ENCODE results near the gene CDH4.

The CDH4 gene

DNA sequence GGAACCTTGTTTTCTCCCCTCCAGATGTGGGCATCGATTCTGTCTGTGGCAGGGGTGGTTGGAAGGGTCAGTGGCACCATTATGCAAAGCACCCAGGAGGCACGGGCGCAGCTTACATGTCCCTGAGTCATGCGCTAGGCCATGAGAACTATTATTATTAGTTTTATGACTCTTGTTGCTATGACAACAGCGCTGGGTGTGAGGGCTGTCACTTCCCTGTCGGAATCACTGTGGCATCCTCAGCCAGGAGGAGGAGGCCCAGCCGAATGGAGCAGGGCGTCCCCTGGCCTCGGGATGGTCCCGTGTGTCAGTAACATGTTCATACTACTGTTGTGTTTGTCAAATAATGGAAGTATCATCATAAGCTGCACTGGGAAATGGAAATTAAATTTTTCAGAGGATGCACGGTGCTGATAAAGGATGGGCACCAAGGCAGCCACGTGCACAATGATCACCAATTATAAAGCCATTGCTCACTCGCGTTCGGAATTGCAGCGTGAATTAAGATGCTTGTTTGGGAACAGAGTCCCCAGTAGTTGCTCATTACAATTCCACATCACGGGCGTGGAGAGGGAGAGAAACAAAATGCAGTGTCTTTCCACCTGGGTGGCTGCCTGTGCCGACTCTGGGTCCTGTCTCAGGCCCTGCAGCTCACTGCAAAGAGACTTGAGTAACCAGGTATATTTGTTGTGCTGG, 247.9 kb downstream of the CDH4 start:
- FAIRE-seq: no peak

GRCh38 chr20:61500791-61501321, 248.8 kb downstream of the CDH4 start:
- FAIRE-seq: no peak

DNA sequence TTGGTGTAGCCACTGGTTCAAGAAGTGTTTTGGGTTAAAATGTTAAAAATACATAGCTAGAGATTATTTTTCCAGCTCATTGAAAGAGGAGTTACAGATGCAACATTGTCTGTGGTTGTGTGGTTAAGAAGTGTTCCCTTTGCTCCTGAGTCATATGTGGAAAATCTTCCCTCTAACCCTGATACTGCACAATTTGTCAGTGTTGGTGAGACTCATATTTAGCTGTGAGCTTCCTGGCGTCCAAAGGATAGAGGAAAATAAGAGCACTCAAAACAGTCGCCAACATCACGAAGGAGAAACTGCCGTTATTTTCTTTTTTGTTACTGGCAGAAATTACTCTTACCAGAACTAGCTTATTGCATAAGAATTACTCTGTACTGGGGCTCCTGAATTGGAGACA, 250.4 kb downstream of the CDH4 start:
- FAIRE-seq: no peak

DNA sequence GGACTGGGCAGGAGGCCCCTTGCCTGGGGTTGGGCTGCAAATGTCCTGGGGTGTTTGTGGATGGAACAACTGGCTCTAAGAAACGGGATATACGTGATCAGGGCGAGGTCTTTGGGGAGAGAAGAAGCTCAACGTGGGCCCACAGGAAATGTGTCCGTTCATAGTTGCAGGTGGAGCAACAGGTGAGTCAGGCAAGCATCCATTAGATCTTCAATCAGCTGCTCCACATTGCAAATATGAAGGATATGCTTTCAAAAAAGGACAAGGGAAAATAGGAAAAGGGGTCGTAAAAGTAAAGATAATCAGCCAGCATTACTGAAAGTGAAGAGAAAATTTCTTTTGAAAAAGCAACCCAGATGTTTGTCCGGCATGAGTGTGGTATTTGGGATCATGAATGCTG, 251.0 kb downstream of the CDH4 start:
- FAIRE-seq: no peak

DNA sequence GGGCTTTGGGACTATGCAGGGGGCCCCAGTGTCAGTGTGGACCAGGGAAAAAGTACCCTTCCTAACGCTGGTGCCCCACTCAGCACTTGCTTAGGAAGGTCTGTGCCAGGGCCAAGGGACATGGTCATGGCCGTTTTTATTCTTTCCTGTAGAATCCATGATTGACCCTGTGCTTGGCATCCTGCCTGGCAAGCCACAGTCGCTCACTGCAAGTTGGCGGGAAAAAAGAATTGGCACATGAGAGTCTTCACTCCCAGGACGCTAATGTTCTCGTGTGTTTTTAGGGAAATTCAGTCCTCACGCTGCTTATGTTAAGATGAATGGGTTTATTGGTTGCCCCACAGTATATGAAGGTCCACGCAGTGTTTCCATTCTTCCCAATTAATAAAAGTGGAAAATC, 253.4 kb downstream of the CDH4 start:
- FAIRE-seq: no peak

- FAIRE-seq: no peak
Measured at GRCh38 chr20:61507778-61508177, 255.7 kb downstream of the CDH4 start.

DNA sequence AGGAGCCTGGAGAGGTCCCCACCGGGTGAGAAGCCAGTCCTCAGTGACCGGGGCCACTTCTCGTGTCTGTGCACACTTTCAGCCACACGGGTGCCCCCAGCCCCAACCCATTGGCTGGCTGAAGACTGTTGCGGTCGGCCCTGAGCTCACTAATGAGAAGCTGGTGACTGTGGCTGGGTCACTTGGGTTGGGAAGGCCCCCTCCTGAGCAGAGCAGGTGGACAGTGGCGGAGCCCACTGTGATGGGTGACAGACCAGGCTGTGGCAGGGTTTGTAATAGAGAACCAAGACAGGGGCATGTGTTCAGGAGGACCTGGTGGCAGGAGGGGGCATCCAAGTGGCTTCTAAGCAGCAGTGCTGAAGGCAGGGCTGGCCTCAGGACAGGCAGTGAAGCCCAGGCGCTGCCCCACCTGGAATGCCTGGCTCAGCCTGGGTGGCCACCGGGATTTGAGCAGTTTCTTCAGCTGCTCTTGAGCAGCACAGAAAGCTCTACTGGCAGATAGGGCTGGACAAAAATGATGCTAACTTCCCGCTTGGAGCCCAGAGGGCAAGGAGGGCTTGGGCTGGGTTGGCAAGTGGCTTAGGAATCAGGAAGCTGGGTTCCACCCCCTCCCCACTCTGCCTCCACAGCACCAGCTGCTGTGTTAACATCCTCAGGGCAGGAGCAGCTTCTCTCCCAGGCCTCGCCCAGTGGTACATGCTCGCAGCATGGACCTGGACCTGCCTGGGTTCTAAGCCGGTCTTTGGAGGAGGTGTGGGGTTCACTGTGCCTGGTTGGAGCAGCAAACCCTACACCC, 256.4 kb downstream of the CDH4 start:
- no peak for FAIRE-seq

DNA sequence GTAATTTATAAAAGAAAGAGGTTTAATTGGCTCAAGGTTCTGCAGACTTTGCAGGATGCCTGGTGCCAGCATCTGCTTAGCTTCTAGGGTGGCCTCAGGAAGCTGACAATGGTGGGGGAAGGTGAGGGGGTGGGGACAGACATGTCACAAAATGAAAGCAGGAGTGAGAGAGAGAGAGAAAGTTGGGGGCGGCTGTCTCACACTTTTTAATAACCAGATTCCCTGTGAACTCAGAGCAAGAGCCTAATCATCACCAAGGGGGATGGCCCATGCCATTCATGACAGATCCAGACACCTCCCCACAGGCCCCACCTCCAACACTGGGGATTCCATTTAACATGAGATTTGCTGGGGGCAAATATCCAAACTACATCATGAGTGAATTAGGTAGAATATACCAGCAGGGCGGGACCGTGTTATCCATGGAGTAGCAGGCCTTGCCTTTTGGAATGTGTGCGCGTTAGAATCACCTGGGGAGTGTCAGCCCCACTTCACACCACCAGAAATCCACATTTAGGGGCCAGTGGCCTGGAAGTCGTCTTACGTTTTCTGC, 258.8 kb downstream of the CDH4 start:
- no peak for FAIRE-seq

DNA sequence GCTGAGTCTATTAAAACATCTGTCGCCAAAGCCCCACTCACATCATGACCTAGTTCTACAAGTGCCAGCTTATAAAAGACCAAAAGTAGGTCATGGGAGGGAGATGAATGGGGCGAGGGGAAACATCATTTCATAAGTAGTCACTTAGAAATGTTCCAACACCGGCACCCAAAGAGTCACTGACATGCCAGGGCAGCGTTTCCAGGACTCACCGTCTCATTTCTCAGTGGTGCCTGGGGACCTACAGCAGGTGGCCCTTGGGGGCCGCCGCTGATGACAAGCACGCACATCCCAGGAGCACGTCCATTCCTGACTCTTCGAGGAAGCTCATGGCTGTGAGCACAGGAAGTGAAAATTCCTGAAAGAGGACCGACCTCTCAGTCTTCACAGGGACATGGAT, 260.4 kb downstream of the CDH4 start:
- FAIRE-seq: no peak

DNA sequence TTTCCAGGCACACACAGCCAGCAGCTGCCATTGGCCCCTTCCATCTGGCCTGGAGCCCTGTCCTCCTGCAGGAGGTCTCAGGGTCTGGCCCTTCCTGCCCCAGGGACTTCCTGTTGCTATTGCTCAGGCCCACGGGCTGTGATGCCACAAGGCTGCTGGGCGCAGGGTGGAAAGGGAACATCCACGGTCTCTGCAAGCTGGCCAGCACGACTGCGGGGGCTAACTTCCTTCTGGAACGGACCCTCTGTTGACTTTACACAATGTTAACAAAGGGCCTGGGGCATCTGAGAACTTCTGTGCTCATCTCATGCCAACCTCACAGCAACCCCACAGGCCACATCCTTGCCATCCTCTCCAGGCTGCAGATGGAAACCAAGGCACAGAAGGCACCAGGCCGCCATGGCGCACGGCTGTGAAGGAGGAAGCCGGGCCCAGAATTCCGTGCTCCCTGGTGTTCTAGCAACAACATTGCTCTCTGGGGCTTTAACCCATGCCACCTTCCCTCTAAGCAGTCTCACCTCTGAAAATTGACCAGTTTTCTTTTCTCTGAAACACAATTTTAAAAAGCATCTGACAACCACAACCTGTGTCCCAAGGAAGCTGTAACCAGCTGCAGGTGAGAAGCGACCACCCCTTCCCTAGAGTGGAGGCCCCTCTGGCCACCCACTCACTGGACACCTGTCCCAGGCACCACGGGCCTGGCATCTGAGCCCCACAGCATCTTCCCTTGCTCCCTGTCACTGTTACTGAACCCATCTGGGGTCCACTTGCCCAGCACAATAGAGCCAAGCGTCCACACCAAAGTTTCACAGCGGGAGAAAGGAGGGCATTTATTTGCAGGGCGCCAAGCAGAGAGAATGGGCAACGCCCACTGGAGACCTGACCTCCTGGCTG, 261.3 kb downstream of the CDH4 start:
- FAIRE-seq: no peak

GRCh38 chr20:61514018-61514365, 261.9 kb downstream of the CDH4 start:
- no peak for FAIRE-seq

- FAIRE-seq: no peak
Measured at GRCh38 chr20:61514396-61514795, 262.3 kb downstream of the CDH4 start.

DNA sequence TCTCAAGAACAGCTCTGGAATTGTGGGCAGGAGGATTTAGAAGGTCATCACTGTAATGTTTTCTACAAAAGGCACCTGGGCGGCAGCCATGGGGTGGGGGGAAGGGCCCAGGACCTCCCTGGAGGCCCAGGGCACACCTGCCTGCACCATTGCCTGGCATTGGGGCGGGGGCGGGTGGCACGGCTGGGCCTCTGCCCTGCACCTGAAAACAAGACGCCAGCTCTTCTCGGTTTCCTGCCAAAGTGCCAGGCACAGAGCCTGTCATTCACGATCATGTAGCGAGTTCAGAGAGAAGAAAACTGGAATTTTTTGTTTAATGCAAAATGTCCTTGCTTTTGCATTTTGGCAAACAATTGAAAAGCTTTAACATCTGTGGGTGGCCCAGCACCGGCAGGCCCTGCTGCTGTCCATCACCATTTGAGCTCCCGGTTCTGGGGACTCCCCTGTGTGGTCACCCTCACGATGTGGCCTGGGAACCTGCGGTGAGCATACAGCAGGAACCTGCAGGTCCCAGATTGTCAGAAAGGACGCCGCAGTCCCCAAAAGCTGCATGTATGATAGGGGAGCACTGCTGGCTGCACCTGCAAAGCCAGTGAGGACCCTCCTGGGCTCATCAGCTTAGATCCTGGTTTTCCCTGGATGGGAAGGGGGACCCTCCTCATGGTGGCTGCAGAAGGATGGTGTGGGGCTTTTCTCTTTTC, 262.9 kb downstream of the CDH4 start:
- no peak for FAIRE-seq

GRCh38 chr20:61515922-61516321, 263.9 kb downstream of the CDH4 start:
- FAIRE-seq: no peak

- FAIRE-seq: no peak
Measured at GRCh38 chr20:61516346-61517208, 264.5 kb downstream of the CDH4 start.

DNA sequence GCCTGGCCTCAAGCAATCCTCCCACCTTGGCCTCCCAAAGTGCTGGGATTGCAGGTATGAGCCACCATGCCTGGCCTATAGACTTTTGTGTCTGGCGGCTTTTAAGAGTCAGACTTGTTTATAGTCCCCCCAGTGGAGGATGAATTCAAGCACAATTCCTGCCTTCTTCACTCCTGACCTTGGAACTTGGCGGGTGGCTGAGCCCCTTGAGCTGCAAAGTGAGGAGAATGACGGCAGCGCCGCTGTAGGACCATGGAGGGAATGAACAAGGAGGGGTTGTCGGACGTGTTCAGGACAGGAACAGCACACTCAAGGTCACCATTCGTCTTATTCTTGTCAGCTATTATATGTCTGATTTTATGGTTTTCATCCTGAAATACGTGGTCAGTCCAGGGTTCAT, 265.4 kb downstream of the CDH4 start:
- FAIRE-seq: no peak

DNA sequence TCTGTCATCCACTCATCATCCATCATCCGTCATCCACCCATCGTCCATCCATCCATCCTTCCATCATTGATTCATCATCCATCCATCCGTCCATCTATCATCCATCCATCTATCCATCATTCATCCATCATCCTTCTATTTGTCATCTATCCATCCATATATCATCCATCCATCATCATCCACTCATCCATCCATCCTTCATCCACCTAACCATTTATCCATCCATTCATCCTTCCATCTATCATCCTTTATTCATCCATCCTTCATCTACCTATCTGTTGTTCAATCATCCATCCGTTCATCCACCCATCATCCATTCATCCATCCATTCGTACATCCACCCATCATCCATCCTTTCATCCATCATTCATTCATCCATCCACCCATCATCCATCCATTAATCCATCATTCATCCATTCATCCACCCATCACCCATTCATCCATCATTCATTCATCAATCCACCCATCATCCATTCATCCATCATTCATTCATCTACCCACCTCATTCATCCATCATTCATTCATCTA, 266.4 kb downstream of the CDH4 start:
- FAIRE-seq: no peak

- no peak for FAIRE-seq
Measured at GRCh38 chr20:61519488-61519887, 267.4 kb downstream of the CDH4 start.

DNA sequence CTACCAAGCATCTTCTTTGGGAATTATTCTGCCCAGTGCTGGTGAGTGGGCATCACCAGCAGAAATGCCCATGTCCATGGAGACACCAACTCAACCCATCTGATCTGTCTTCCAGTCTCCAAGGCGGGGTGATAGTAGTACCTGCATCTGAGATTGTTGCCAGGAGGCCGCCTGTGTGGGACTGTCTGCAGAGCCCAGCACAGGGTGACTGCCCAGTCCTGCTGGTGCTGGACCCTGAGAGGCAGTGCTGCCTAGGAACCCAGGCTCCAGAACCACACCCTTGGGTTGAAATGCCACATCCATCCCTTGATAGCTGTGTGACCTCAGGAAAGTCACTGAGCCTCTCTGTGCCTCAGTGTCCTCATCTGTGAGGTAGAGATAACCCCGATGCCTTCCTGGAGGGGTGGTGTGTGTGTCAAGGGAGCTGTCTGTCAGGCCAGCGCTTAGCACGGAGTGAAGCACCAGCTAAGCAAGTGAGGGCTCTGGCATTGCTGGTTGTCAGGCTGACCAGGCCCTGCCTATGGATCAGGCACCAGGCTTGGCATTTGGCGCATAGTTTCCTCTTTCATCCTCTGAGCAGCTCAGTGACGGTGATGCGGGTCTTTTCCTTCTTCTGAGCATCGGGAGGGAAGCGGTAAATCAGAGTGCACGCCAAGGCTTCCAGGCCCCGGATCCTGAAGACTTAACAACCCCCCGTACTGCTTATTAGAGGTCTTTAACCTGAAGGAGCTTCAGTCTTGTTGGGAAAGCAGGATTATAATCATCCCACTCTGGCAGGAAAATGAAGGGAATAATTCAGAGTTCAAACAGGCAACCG, 268.2 kb downstream of the CDH4 start:
- no peak for FAIRE-seq

GRCh38 chr20:61520893-61521460, 268.9 kb downstream of the CDH4 start:
- FAIRE-seq: no peak

Data from TTC549 (cell line).